CD14-positive monocyte (primary cell): ENCODE measurements around the gene ST3GAL3. TPM values are rescaled to one million over a fixed set of nuclear protein-coding genes. Genes with fewer than 3 reads are reported as not detected.

Experiments used
- DNase-seq, 3 donors: peaks; one replicate each; pipeline ENCODE4 v3.0.0-alpha.2; 2011 to 2022
- H2AFZ ChIP-seq: 2 replicates; pipeline ENCODE4 v1.6.0; 2012; ENCODE audit warnings: mild to moderate bottlenecking, low read depth, low read length, inconsistent platforms; ENCODE audit not compliant: insufficient read depth, poor library complexity, severe bottlenecking
- H3K27ac ChIP-seq, 2 donors: 1 replicate in 1 of 2; 2 replicates in 1 of 2; pipeline ENCODE4 v1.5.1; 2012 to 2013; ENCODE audit warnings: low read length in 2 of 2, control low read depth in 1 of 2, inconsistent platforms in 1 of 2, low read depth in 1 of 2, mild to moderate bottlenecking in 1 of 2
- H3K27me3 ChIP-seq, 2 donors: one replicate each; pipeline versions ENCODE4 v1.6.0 to v1.6.1; 2011 to 2013; ENCODE audit warnings: low read length in 2 of 2; ENCODE audit not compliant: control insufficient read depth in 2 of 2, insufficient read depth in 2 of 2
- H3K36me3 ChIP-seq, 2 donors: replicated peaks in 1 of 2; 1 replicate in 1 of 2; 2 replicates in 1 of 2; pipeline versions ENCODE4 v1.5.1 to v1.6.1; 2012 to 2013; ENCODE audit warnings: low read length in 2 of 2, control low read depth in 1 of 2, inconsistent platforms in 1 of 2, mild to moderate bottlenecking in 1 of 2; ENCODE audit not compliant: insufficient read depth in 2 of 2, control insufficient read depth in 1 of 2
- H3K4me1 ChIP-seq, 2 donors: 1 replicate in 1 of 2; 2 replicates in 1 of 2; pipeline versions ENCODE4 v1.5.1 to v1.6.1; 2012 to 2013; ENCODE audit warnings: low read length in 2 of 2, control low read depth in 1 of 2, inconsistent platforms in 1 of 2, mild to moderate bottlenecking in 1 of 2, moderate library complexity in 1 of 2; ENCODE audit not compliant: insufficient read depth in 2 of 2, control insufficient read depth in 1 of 2
- H3K4me2 ChIP-seq: replicated peaks from 2 replicates; pipeline ENCODE3; 2012; ENCODE audit warnings: low read length, moderate library complexity, mild to moderate bottlenecking; ENCODE audit not compliant: poor library complexity, severe bottlenecking; ENCODE audit errors: extremely low read depth
- H3K4me3 ChIP-seq, 3 experiments: fragments of 200-600 bp in 1 of 3; sonication (generic) in 1 of 3; replicated peaks in 1 of 3; 1 replicate in 2 of 3; 2 replicates in 1 of 3; pipeline ENCODE4 v1.5.1; 2011 to 2013; ENCODE audit warnings: low read length in 3 of 3, mild to moderate bottlenecking in 3 of 3, control low read depth in 2 of 3, low read depth in 2 of 3, inconsistent platforms in 1 of 3, moderate library complexity in 1 of 3
- H3K79me2 ChIP-seq: 2 replicates; pipeline ENCODE4 v1.6.0; 2012; ENCODE audit warnings: mild to moderate bottlenecking, control low read depth, inconsistent platforms, low read length, moderate library complexity; ENCODE audit not compliant: insufficient read depth
- H3K9ac ChIP-seq: 2 replicates; pipeline ENCODE4 v1.6.0; 2017; ENCODE audit warnings: low read length, mild to moderate bottlenecking; ENCODE audit not compliant: insufficient read depth, poor library complexity, severe bottlenecking
- H3K9me3 ChIP-seq, 2 donors: replicated peaks in 1 of 2; 1 replicate in 1 of 2; 2 replicates in 1 of 2; pipeline versions ENCODE4 v1.5.1 to v1.6.1; 2012 to 2013; ENCODE audit warnings: low read length in 2 of 2, control low read depth in 1 of 2; ENCODE audit not compliant: control insufficient read depth in 1 of 2, insufficient read depth in 1 of 2
- H4K20me1 ChIP-seq: 2 replicates; pipeline ENCODE4 v1.6.0; 2012; ENCODE audit warnings: mild to moderate bottlenecking, low read length, control low read depth, moderate library complexity; ENCODE audit not compliant: insufficient read depth
- H3K27ac Mint-ChIP-seq, 7 donors: one replicate each; pipeline ENCODE4 v1.8.0; 2020; ENCODE audit warnings: mild to moderate bottlenecking in 7 of 7, mixed read lengths in 7 of 7, moderate library complexity in 6 of 7, inconsistent platforms in 2 of 7
- H3K27me3 Mint-ChIP-seq, 3 donors: one replicate each; pipeline ENCODE4 v1.8.0; 2021 to 2022; ENCODE audit warnings: low read depth in 3 of 3, mild to moderate bottlenecking in 3 of 3, mixed read lengths in 3 of 3, moderate library complexity in 3 of 3, inconsistent platforms in 1 of 3
- H3K36me3 Mint-ChIP-seq, 2 donors: one replicate each; pipeline ENCODE4 v1.8.0; 2020; ENCODE audit warnings: mixed read lengths in 2 of 2, inconsistent platforms in 1 of 2, mild to moderate bottlenecking in 1 of 2
- H3K4me1 Mint-ChIP-seq: one replicate; pipeline ENCODE4 v1.8.0; 2020; ENCODE audit warnings: mild to moderate bottlenecking, mixed read lengths
- H3K4me3 Mint-ChIP-seq, 2 donors: one replicate each; pipeline ENCODE4 v1.8.0; 2020; ENCODE audit warnings: mild to moderate bottlenecking in 2 of 2, mixed read lengths in 2 of 2, moderate library complexity in 1 of 2
- H3K9me3 Mint-ChIP-seq, 7 donors: one replicate each; pipeline ENCODE4 v1.8.0; 2020 to 2022; ENCODE audit warnings: mixed read lengths in 7 of 7, mild to moderate bottlenecking in 6 of 7, moderate library complexity in 6 of 7, inconsistent platforms in 2 of 7
- WGBS: methylation state at CpG from one replicate; pipeline ENCODE4 v1.1.5; 2013; ENCODE audit warnings: missing lambda C conversion rate; ENCODE audit not compliant: insufficient coverage; 5-methylcytosine and 5-hydroxymethylcytosine counted together
- intact Hi-C, 2 donors: fragments of 100-400 bp; cut with micrococcal nuclease; formaldehyde crosslinking; loops; one replicate each; pipeline versions ENCODE4 v1.15.0 to v1.15.1; 2023
- polyA plus RNA-seq, 3 donors: library from polyadenylated mRNA; depleted of rRNA in 1 of 3; unstranded in 2 of 3; stranded (reverse) in 1 of 3; fragments of 300-500 nt in 2 of 3; fragments of >200 nt in 1 of 3; fragmentation: Illumina TruSeq in 2 of 3; gene quantifications; 1 replicate in 2 of 3; 2 replicates in 1 of 3; pipeline ENCODE4 v1.2.3, GENCODE V29; 2012 to 2021
- TF ChIP-seq, protein P1 (sequence below): fragments of 200-600 bp; IDR thresholded peaks from one replicate; pipeline ENCODE4 v1.8.0; 2022; ENCODE audit warnings: antibody characterized with exemption, mild to moderate bottlenecking

The ST3GAL3 gene
- polyA plus RNA-seq, 3 donors: 1.6 to 4.5 (median 2.1) TPM

DNA sequence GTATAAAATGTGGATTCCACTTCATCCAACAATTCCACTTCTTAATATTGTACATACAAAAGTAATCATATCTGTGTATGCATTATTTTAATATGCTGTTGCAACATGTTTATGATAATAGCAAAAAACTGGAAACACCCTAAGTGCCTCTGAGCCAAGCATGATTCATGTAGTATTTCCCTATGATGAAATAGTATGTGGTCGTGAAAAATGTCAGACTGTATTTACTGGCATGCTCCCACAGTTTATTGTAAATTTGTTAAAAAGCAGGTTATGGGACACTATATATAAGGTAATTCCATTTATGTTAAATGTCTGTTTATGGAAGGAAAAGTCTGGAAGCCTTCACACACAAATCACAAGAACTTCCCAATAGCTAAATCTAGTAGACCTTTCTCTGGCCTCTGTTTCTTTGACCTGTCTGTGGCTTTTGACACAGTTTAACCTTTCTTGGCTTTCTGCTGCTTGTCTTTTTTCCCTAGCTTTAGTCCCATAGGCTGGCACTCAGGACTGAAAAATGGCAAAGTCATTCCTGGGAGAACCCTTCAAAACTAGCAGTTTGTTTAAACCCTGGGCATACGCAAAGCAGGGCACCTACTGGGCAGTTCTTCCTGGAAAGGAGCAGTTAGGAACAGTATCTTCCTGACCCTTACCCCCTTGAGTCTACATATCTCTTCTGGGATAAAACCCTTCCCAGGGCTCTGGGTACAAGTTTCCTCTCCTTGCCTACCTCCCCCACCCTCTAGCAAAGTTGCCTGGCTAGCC is 160.8 kb downstream of the ST3GAL3 start:
- Histone ChIP-seq H3K9me3 (no peaks in the 10 kb centered on the region), H3K36me3 (no peaks in the 10 kb centered on the region), H3K4me1 (peaks cover 19 to 39% of the 10 kb centered on the region in 2 donors), H3K4me2 (no peak overlapping the region), H3K4me3 (no peak overlapping the region), H3K27ac (peak overlapping the region in 1 of 2 donors; percentile 77), H3K9ac (no peak overlapping the region), H3K79me2 (no peaks in the 10 kb centered on the region), H3K27me3 (no peaks in the 10 kb centered on the region), H2AFZ (no peak overlapping the region), H4K20me1 (no peaks in the 10 kb centered on the region)
- no peak overlapping the region for H3K4me3 Mint-ChIP-seq
- intact Hi-C loops: loop anchor here in 1 of 2 donors (5.0 kb wide), 2 partner anchors 36 to 86 kb away; no protein-coding TSS in a partner anchor
- H3K36me3 Mint-ChIP-seq: peaks cover 10 to 12% of the 10 kb centered on the region in 2 donors
- peak overlapping the region; percentile 84 to 93 (median 91) for H3K27ac Mint-ChIP-seq
- H3K4me1 Mint-ChIP-seq: peaks cover 42% of the 10 kb centered on the region
- H3K27me3 Mint-ChIP-seq: peaks cover 0 to 1% (median 0%) of the 10 kb centered on the region in 3 donors
- WGBS: no CpG with 5 or more reads among the region's 2 CpGs
- H3K9me3 Mint-ChIP-seq: no peaks in the 10 kb centered on the region
- TF ChIP-seq, protein P1, sequence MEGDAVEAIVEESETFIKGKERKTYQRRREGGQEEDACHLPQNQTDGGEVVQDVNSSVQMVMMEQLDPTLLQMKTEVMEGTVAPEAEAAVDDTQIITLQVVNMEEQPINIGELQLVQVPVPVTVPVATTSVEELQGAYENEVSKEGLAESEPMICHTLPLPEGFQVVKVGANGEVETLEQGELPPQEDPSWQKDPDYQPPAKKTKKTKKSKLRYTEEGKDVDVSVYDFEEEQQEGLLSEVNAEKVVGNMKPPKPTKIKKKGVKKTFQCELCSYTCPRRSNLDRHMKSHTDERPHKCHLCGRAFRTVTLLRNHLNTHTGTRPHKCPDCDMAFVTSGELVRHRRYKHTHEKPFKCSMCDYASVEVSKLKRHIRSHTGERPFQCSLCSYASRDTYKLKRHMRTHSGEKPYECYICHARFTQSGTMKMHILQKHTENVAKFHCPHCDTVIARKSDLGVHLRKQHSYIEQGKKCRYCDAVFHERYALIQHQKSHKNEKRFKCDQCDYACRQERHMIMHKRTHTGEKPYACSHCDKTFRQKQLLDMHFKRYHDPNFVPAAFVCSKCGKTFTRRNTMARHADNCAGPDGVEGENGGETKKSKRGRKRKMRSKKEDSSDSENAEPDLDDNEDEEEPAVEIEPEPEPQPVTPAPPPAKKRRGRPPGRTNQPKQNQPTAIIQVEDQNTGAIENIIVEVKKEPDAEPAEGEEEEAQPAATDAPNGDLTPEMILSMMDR: no peak
- peak; percentile 76 to 91 (median 89) for DNase-seq

DNA sequence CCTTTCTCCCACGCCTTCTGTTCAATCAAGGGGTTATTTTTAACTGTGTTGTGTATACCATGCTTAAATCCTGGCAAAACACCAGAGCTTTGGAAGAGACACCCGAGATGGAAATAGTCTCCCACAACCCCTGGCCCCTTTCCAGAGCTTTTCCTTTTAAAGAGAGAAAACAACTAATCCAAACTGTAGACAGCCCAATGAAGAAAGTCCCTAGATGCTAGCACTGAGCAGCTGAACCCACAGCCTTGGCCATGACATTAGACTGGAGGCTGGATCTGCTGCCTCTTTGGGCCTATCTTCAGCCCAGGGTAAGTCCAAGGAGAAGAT is 161.4 kb downstream of the ST3GAL3 start:
- H3K36me3 Mint-ChIP-seq: peaks cover 8 to 10% of the 10 kb centered on the region in 2 donors
- no peak overlapping the region for H3K4me2 ChIP-seq

More for the DNA sequence above, 161.4 kb downstream of the ST3GAL3 start:
- intact Hi-C loops: loop anchor here in 1 of 2 donors (5.0 kb wide), 2 partner anchors 36 to 86 kb away; no protein-coding TSS in a partner anchor
- H3K27ac Mint-ChIP-seq: peak overlapping the region; percentile 84 to 93 (median 91)
- Histone ChIP-seq H4K20me1 (no peaks in the 10 kb centered on the region), H3K27me3 (no peaks in the 10 kb centered on the region), H3K27ac (peak overlapping the region in 1 of 2 donors; percentile 77), H3K4me1 (peaks cover 19 to 39% of the 10 kb centered on the region in 2 donors), H3K9ac (no peak overlapping the region), H2AFZ (no peak overlapping the region), H3K36me3 (no peaks in the 10 kb centered on the region), H3K4me3 (no peak overlapping the region), H3K79me2 (no peaks in the 10 kb centered on the region), H3K9me3 (no peaks in the 10 kb centered on the region)
- DNase-seq: no peak
- no peaks in the 10 kb centered on the region for H3K9me3 Mint-ChIP-seq
- 40% methylated on average over 1 of the region's 2 CpGs for WGBS
- H3K4me1 Mint-ChIP-seq: peaks cover 42% of the 10 kb centered on the region
- no peak overlapping the region for H3K4me3 Mint-ChIP-seq
- H3K27me3 Mint-ChIP-seq: peaks cover 0 to 1% (median 0%) of the 10 kb centered on the region in 3 donors
- TF ChIP-seq, protein P1: no peak
